Activated effector memory CD4-positive, alpha-beta T cell treated with Interleukin-2 at 50 U/mL for 16 hours (primary cell): ENCODE results near the gene ZNF724.

ENCODE experiments used
- DNase-seq: peaks from one replicate; pipeline ENCODE4 v3.0.0-alpha.2; 2020

Gene ZNF724

DNA sequence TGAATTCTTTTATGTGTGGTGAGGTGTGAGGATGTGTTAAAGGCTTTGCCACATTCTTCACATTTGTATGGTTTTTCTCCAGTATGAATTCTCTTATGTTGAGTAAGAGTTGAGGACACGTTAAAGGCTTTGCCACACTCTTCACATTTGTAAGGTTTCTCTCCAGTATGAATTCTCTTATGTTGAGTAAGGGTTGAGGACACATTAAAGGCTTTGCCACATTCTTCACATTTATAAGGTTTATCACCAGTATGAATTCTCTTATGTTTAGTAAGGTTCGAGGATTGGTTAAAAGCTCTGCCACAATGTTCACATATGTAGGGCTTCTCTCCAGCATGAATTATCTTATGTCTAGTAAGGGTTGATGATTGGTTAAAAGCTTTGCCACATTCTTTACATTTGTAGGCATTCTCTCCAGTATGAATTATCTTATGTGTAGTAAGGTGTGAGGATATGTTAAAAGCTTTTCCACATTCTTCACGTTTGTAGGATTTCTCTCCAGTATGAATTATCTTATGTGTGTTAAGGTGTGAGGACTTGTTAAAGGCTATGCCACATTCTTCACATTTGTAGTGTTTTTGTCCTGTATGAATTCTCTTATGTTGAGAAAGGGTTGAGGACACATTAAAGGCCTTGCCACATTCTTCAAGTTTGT is 27.1 kb downstream of the ZNF724 start:
- no peak for DNase-seq

DNA sequence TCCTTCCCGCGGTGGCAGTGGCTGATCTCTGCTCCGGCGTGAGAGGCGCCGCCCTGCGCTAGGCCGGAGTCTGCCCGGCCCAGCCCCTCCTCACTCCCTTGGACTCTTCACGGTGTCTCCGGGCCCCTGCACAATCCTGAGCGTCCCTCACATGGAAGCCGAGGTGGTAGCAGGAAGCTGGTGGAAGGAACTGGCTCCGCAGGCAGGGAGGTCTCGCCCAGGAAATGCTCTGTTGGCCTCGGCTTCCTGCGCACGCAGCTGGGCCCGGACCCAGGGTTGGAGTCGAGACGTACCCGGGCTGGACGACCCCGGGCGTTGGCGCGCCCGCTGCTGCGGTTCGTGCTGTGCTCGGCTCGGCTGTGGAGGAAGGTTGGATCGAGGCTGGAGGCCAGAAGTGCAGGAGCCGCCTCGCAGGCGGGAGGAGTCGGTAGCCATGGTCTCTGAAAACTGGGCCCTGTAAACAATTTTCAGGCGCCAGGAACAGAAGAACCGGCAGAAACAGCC is 46.3 kb downstream of the ZNF724 start:
- DNase-seq: no peak

DNA sequence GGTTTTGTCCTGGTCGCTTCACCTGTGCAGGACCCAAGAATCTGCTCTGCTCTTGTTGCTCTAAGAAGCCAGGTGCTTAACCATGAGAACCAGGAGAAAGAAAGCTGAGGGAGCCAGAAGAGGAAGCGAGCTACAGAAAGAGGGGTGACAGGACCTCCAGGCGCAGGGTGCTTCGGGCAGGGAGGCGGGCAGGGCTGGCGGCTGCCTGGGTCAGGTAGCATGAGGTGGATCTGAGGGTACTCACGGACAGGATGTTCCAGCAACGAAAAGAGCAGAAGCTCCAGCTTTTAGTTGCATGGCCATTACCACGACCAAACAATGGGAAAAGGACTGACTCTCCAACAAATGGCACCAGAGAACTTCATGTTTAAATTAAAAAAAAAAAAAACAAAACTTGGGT is 59.9 kb downstream of the ZNF724 start:
- DNase-seq: no peak

DNA sequence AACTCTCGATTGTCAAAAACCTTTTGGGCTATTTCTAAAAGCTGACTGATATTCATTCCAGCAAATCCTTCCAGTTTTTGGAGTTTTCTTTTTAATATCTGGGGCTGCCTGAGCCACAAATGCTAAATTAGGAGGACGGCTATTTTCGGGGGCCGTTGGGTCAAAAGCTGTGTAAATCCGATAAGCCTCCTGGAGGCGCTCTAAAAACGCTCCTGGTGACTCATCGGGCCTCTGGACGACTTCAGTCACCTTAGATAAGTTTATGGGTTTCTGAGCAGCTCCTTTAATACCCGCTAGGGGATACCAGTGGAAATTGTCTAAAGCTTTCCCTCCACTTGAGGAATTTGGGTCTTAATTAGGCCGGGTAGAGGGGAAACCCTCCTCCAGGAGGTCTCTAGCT is 66.9 kb downstream of the ZNF724 start:
- no peak for DNase-seq
